A549 (cell line): Measurements from ENCODE around the gene LAMB3. TPM values are rescaled to one million over a fixed set of nuclear protein-coding genes. Genes with fewer than 3 reads are reported as not detected.

Source experiments
- ATAC-seq, 2 experiments: fragments of 200-7000 bp in 1 of 2; fragments of >200 bp in 1 of 2; cut with Nextera tagmentation in 1 of 2; cut with Tn5 transposase in 1 of 2; 3 replicates each; pipeline versions ENCODE4 v1.8.0 to v1.9.1; 2018 to 2020; ENCODE audit warnings: mild to moderate bottlenecking in 1 of 2, moderate library complexity in 1 of 2
- CTCF ChIA-PET: fragments of 300-600 bp; sonication (Branson Sonifier 250); formaldehyde crosslinking; extraction: SDS; loops from one replicate; lab custom pipeline; 2021; ENCODE audit warnings: antibody characterized with exemption, inconsistent platforms; lab: Yijun Ruan, JAX
- POLR2A ChIA-PET: fragments of 350-600 bp; formaldehyde crosslinking; extraction: SDS; loops from one replicate; lab custom pipeline; 2021; ENCODE audit warnings: antibody characterized with exemption, inconsistent platforms; lab: Yijun Ruan, JAX
- DNase-seq, 2 experiments: peaks; one replicate each; pipeline versions ENCODE4 v3.0.0 to v3.0.0-alpha.2; 2011 to 2016; ENCODE audit warnings: low read depth in 1 of 2, low spot score in 1 of 2
- FAIRE-seq: peaks from 2 replicates; lab custom pipeline; 2011; peaks lifted over from hg19 to GRCh38; lab: Jason Lieb, UNC
- H3K27ac ChIP-seq, 2 experiments: fragments of >200 bp; sonication (Bioruptor Twin); formaldehyde crosslinking; 3 replicates each; pipeline ENCODE4 v1.5.1; 2016 to 2017
- H3K4me1 ChIP-seq: fragments of >200 bp; sonication (Bioruptor Twin); formaldehyde crosslinking; 3 replicates; pipeline ENCODE4 v1.6.1; 2016
- H3K4me2 ChIP-seq: fragments of >200 bp; sonication (Bioruptor Twin); formaldehyde crosslinking; 3 replicates; pipeline ENCODE4 v1.6.1; 2016
- H3K4me3 ChIP-seq: fragments of >200 bp; sonication (Bioruptor Twin); formaldehyde crosslinking; 3 replicates; pipeline ENCODE4 v1.5.1; 2016
- H3K9me3 ChIP-seq: fragments of >200 bp; sonication (Bioruptor Twin); formaldehyde crosslinking; 3 replicates; pipeline ENCODE4 v1.6.1; 2016
- ATOH8 ChIP-seq: fragments of 250-450 bp; sonication (Bioruptor Pico); IDR thresholded peaks from 2 replicates; pipeline ENCODE4 v1.5.0; 2020; ENCODE audit warnings: low read depth, mild to moderate bottlenecking, moderate library complexity
- BCL3 ChIP-seq: fragments of >200 bp; sonication (Bioruptor Twin); formaldehyde crosslinking; IDR thresholded peaks from 3 replicates; pipeline ENCODE4 v1.6.1; 2016
- BHLHE40 ChIP-seq: IDR thresholded peaks from 2 replicates; pipeline ENCODE4 v1.6.1; 2012; ENCODE audit warnings: low read depth, low read length, inconsistent platforms
- CEBPB ChIP-seq, 2 experiments: fragments of >200 bp in 1 of 2; sonication (Bioruptor Twin) in 1 of 2; formaldehyde crosslinking in 1 of 2; IDR thresholded peaks; 2 replicates each; pipeline ENCODE4 v1.6.1; 2012 to 2016
- CHD4 ChIP-seq: fragments of 200-600 bp; sonication (generic); IDR thresholded peaks from 2 replicates; pipeline ENCODE4 v1.6.1; 2016; ENCODE audit warnings: antibody characterized with exemption, mild to moderate bottlenecking, borderline replicate concordance
- EHMT2 ChIP-seq: fragments of 200-600 bp; sonication (generic); IDR thresholded peaks from 2 replicates; pipeline ENCODE4 v1.6.1; 2016; ENCODE audit warnings: antibody characterized with exemption, low read depth, mild to moderate bottlenecking, moderate library complexity
- ELK1 ChIP-seq: fragments of 150-350 bp; IDR thresholded peaks from 2 replicates; pipeline ENCODE4 v1.6.1; 2014; ENCODE audit warnings: low read depth, mild to moderate bottlenecking, low read length
- HDAC2 ChIP-seq: fragments of 200-600 bp; sonication (generic); IDR thresholded peaks from 2 replicates; pipeline ENCODE4 v1.6.1; 2016
- HES2 ChIP-seq: fragments of >200 bp; sonication (Bioruptor Twin); formaldehyde crosslinking; IDR thresholded peaks from 2 replicates; pipeline ENCODE4 v1.6.1; 2016
- HEYL ChIP-seq: fragments of 250-450 bp; sonication (Bioruptor Pico); IDR thresholded peaks from 2 replicates; pipeline ENCODE4 v1.8.0; 2021; ENCODE audit warnings: mild to moderate bottlenecking, moderate library complexity
- HOXB5 ChIP-seq: fragments of 250-450 bp; sonication (Bioruptor Pico); IDR thresholded peaks from 2 replicates; pipeline ENCODE4 v1.5.0; 2020; ENCODE audit warnings: mild to moderate bottlenecking, moderate library complexity
- MAZ ChIP-seq: fragments of 150-350 bp; IDR thresholded peaks from 2 replicates; pipeline ENCODE4 v1.6.1; 2014; ENCODE audit warnings: antibody characterized with exemption, low read depth, low read length, borderline replicate concordance
- NPAS2 ChIP-seq: fragments of 250-450 bp; sonication (Bioruptor Pico); IDR thresholded peaks from 2 replicates; pipeline ENCODE4 v1.8.0; 2022; ENCODE audit warnings: mild to moderate bottlenecking, moderate library complexity, borderline replicate concordance
- RARB ChIP-seq: fragments of 250-450 bp; sonication (Bioruptor Pico); IDR thresholded peaks from 2 replicates; pipeline ENCODE4 v1.8.0; 2021; ENCODE audit warnings: mild to moderate bottlenecking, moderate library complexity
- REST ChIP-seq: fragments of 200-600 bp; sonication (generic); IDR thresholded peaks from 2 replicates; pipeline ENCODE4 v1.6.1; 2016; ENCODE audit warnings: antibody characterized with exemption, mild to moderate bottlenecking, moderate library complexity
- RFX5 ChIP-seq: fragments of 450-650 bp; IDR thresholded peaks from 2 replicates; pipeline ENCODE4 v1.7.1; 2014; ENCODE audit warnings: antibody characterized with exemption, mild to moderate bottlenecking, moderate library complexity
- TP53 ChIP-seq: fragments of 250-450 bp; sonication (Bioruptor Pico); IDR thresholded peaks from 2 replicates; pipeline ENCODE4 v1.5.0; 2021; ENCODE audit warnings: mild to moderate bottlenecking, moderate library complexity
- ZNF302 ChIP-seq: fragments of 250-450 bp; sonication (Bioruptor Pico); IDR thresholded peaks from 2 replicates; pipeline ENCODE4 v1.9.0; 2021; ENCODE audit warnings: inconsistent platforms, mild to moderate bottlenecking, moderate library complexity
- WGBS: methylation state at CpG from one replicate; pipeline ENCODE4 v1.1.6; 2017; ENCODE audit errors: missing lambda C conversion rate; 5-methylcytosine and 5-hydroxymethylcytosine counted together
- polyA plus RNA-seq, 4 experiments: library from polyadenylated mRNA; depleted of rRNA in 3 of 4; stranded (reverse); fragments of >200 nt; fragmentation: RNase III in 1 of 4; extraction: RNeasy Plus Mini Kit Qiagen cat#74134 plus additional on column Dnase treatment in 1 of 4; gene quantifications; 2 replicates in 3 of 4; 3 replicates in 1 of 4; pipeline ENCODE4 v1.2.3, GENCODE V29; 2011 to 2017

The LAMB3 gene
- polyA plus RNA-seq, 2 of the 4 experiments (the other 2 are of a cell fraction): 7.3 to 9.1 TPM

GRCh38 chr1:209657140-209657879, 5.1 kb upstream of the LAMB3 start:
- no peak overlapping the region for H3K4me3 ChIP-seq
- no peak overlapping the region for H3K27ac ChIP-seq
- 51% methylated on average over 9 of the region's 9 CpGs for WGBS
- DNase-seq (no peak), FAIRE-seq (no peak), ATAC-seq (no peak)
- peaks cover 34% of the 10 kb centered on the region for H3K4me1 ChIP-seq
- no peaks in the 10 kb centered on the region for H3K9me3 ChIP-seq
- TF ChIP-seq HES2: no peak
- no peak for TF ChIP-seq EHMT2
- TF ChIP-seq HOXB5 (CRISPR knock-in tag): no peak
- no peak for TF ChIP-seq BHLHE40
- no peak for TF ChIP-seq CHD4
- TF ChIP-seq TP53 (CRISPR knock-in tag): no peak
- TF ChIP-seq NPAS2: no peak
- no peak for TF ChIP-seq BCL3
- no peak for TF ChIP-seq HEYL
- no peak for TF ChIP-seq HDAC2
- TF ChIP-seq MAZ: no peak
- TF ChIP-seq ZNF302: no peak
- TF ChIP-seq CEBPB (IDR thresholded peaks at IDR 0.05): no peak
- no peak for TF ChIP-seq RARB (CRISPR knock-in tag)
- ChIA-PET POLR2A (no interaction called here), CTCF (interaction anchor here (1.0 to 2.2 kb wide), 2 partner anchors 36 to 91 kb away, joined by 4 to 10 read pairs; no protein-coding TSS in a partner anchor)
- no peak overlapping the region for H3K4me2 ChIP-seq

GRCh38 chr1:209655411-209656231, 3.4 kb upstream of the LAMB3 start:
- Histone ChIP-seq H3K27ac (no peak overlapping the region; a peak in 1 of 6 replicates), H3K4me2 (no peak overlapping the region), H3K9me3 (no peaks in the 10 kb centered on the region), H3K4me1 (peaks cover 50% of the 10 kb centered on the region), H3K4me3 (no peak overlapping the region)
- TF ChIP-seq BCL3 (no peak), BHLHE40 (no peak), ATOH8 (no peak), REST (no peak), HES2 (no peak), RFX5 (no peak), ELK1 (no peak)
- ATAC-seq: no peak
- ChIA-PET CTCF (interaction anchor here (1.0 to 1.4 kb wide), 5 partner anchors 9 to 65 kb away, joined by 3 to 4 read pairs (median 3); no protein-coding TSS in a partner anchor), POLR2A (no interaction called here)
- no peak for FAIRE-seq
- DNase-seq: no peak
- 61% methylated on average over 9 of the region's 9 CpGs for WGBS
